ENCODE measurements around the gene CORO1C. TPM values are rescaled to one million over a fixed set of nuclear protein-coding genes. Genes with fewer than 3 reads are reported as not detected.
A peak's percentile ranks its signal among the peaks of the same experiment; 100 is the strongest.

CORO1C gene
- total and polyA plus RNA-seq, 2 donors (not counting 3 experiments of a cell fraction or from before 2014, with no cell fraction given): 150 to 240 TPM

DNA sequence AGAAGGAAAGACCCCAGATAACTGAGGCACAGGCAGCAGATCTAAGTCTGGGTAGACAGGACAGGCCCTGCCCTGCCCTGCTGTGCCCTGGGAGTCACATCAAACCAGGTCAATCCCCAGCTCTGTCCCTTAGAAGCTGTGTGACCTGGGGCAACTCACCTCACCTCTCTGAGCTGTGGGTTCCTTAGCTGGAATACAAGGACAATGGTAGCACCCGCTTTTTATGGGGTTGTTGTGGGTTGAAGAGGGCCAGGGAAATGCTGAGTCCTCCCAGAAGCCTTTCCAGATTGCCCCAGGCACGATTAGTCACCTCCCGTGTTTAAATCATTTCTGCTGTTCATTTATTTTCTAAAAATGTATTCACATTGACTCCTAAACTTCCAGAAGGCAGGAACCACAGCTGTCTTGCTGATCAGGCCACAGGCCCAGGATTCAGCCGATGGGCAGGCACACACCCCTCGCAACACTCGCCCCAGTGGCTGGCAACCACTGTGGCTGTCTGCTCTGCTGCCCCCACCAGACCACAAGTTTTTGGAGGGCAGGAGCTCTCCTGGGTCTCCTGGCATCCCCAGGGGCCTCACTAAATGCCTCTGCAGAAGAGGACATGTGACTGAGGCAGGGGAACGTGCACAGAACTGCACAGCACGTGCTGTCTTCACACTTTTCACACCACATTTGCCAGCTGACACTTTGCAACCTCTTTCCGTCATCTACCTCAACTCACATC, 100.7 kb downstream of the CORO1C start:
- ChIA-PET CTCF (interaction anchor here (0.9 to 5.4 kb wide), 5 partner anchors 10 to 320 kb away, joined by 3 to 34 read pairs (median 4); no protein-coding TSS in a partner anchor), POLR2A (no interaction called here)
- FAIRE-seq (no peak), DNase-seq (ENCODE audit: low read depth, low spot score) (no peak)
- intact Hi-C loops (cut with micrococcal nuclease): no loop called here
- Histone ChIP-seq H4K20me1 (replicated peaks; ENCODE audit: control insufficient read depth, extremely low read depth, insufficient read depth, low read length) (no peaks in the 10 kb centered on the region), H3K4me2 (ENCODE audit: insufficient read depth, low read length) (no peak overlapping the region), H3K4me3 (replicated peaks in 1 of 3; ENCODE audit: insufficient read depth in 1 of 3, low read depth in 1 of 3, low read length in 3 of 3) (no peak overlapping the region), H3K9ac (replicated peaks; ENCODE audit: extremely low read depth, insufficient read depth, low read length) (peak overlapping the region; percentile 32), H3K9me1 (replicated peaks; ENCODE audit: control insufficient read depth, extremely low read depth, insufficient read depth, low read length) (no peaks in the 10 kb centered on the region), H2AFZ (ENCODE audit: low read depth, low read length) (peak overlapping the region; percentile 50), H3K36me3 (ENCODE audit: control insufficient read depth in 2 of 2, extremely low read depth in 1 of 2, insufficient read depth in 2 of 2, low read length in 2 of 2) (no peaks in the 10 kb centered on the region), H3K27me3 (ENCODE audit: control insufficient read depth in 2 of 2, insufficient read depth in 2 of 2, low read length in 2 of 2) (no peaks in the 10 kb centered on the region), H3K27ac (ENCODE audit: insufficient read depth, low read depth, low read length) (no peak overlapping the region), H3K4me1 (ENCODE audit: control insufficient read depth, extremely low read depth, insufficient read depth, low read length) (peaks cover 31% of the 10 kb centered on the region), H3K9me3 (replicated peaks; ENCODE audit: control insufficient read depth, insufficient read depth, low read length) (no peaks in the 10 kb centered on the region), H3K79me2 (ENCODE audit: control insufficient read depth, insufficient read depth, low read length) (no peaks in the 10 kb centered on the region)
- dilution Hi-C loops (cut with MboI; ENCODE audit: extremely low pct_ligation_motif_present, low sequenced_read_pairs): no loop called here
- TF ChIP-seq, protein P1, sequence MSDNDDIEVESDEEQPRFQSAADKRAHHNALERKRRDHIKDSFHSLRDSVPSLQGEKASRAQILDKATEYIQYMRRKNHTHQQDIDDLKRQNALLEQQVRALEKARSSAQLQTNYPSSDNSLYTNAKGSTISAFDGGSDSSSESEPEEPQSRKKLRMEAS (IDR thresholded peaks at IDR 0.05; ENCODE audit: insufficient read depth, insufficient read length): no peak
- TF ChIP-seq MYC (IDR thresholded peaks at IDR 0.05; ENCODE audit: low read depth, low read length) (no peak), POLR2A (IDR thresholded peaks at IDR 0.05; ENCODE audit: low read depth, low read length) (no peak), JUN (IDR thresholded peaks at IDR 0.05; ENCODE audit: borderline replicate concordance, insufficient read depth, insufficient read length, low read depth) (no peak), POLR2AphosphoS5 (IDR thresholded peaks at IDR 0.05; ENCODE audit: insufficient read depth, low read depth, low read length) (no peak), FOS (IDR thresholded peaks at IDR 0.05; ENCODE audit: borderline replicate concordance, insufficient read depth, low read length) (no peak), GATA2 (IDR thresholded peaks at IDR 0.05; ENCODE audit: insufficient read depth, insufficient read length, low read depth, low read length) (no peak), EZH2 (IDR thresholded peaks at IDR 0.05; ENCODE audit: borderline replicate concordance, low read depth, low read length, severe bottlenecking) (no peak)
- TF ChIP-seq, protein P2, sequence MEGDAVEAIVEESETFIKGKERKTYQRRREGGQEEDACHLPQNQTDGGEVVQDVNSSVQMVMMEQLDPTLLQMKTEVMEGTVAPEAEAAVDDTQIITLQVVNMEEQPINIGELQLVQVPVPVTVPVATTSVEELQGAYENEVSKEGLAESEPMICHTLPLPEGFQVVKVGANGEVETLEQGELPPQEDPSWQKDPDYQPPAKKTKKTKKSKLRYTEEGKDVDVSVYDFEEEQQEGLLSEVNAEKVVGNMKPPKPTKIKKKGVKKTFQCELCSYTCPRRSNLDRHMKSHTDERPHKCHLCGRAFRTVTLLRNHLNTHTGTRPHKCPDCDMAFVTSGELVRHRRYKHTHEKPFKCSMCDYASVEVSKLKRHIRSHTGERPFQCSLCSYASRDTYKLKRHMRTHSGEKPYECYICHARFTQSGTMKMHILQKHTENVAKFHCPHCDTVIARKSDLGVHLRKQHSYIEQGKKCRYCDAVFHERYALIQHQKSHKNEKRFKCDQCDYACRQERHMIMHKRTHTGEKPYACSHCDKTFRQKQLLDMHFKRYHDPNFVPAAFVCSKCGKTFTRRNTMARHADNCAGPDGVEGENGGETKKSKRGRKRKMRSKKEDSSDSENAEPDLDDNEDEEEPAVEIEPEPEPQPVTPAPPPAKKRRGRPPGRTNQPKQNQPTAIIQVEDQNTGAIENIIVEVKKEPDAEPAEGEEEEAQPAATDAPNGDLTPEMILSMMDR (IDR thresholded peaks at IDR 0.05; ENCODE audit: extremely low read depth in 1 of 2, insufficient read depth in 1 of 2, low read depth in 1 of 2, low read length in 2 of 2): no peak
- no TSS peak for BruUV-seq (replicated peaks)

Measured in endothelial cell of umbilical vein (primary cell).